ENCODE data around the gene GRIN2A. TPM values are rescaled to one million over a fixed set of nuclear protein-coding genes. Genes with fewer than 3 reads are reported as not detected.

GRIN2A gene
- total RNA-seq, 2 experiments from 2014 or later, result not detected

GRCh38 chr16:9932000-9932399 lies 250.2 kb downstream of the GRIN2A start:
- CTCF ChIA-PET, result no interaction called here
- Mint-ChIP-seq H3K27ac (no peak overlapping the region), H3K27me3 (no peaks in the 10 kb centered on the region), H3K9me3 (peaks cover 2% of the 10 kb centered on the region), H3K4me3 (no peak overlapping the region), H3K36me3 (no peaks in the 10 kb centered on the region), H3K4me1 (ENCODE audit: low read depth) (no peaks in the 10 kb centered on the region)
- no peak for DNase-seq
- POLR2A ChIA-PET, result no interaction called here
- intact Hi-C loops (cut with micrococcal nuclease), result no loop called here

DNA sequence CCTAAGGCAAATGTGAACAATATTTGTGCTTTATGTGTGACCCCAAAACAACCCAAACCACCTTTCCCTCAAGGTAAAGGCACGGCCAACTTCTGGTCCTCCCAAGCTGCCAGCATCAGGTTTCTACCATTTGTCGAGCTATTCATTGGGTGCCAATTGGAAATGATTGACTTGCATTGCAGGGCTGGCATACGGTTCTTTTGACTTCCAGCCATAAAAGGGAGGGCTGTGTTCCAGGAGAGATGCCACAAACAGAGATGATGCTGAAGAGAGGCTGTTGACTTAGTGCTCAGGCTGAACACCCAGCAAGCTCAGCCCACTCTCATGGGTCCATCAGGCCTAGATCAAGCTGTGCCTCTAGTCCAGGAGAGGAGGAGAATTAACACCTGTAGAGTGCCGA lies 252.4 kb downstream of the GRIN2A start:
- ChIA-PET CTCF (no interaction called here), POLR2A (no interaction called here)
- H3K4me1 Mint-ChIP-seq (ENCODE audit: low read depth), result no peaks in the 10 kb centered on the region
- no peaks in the 10 kb centered on the region for H3K27me3 Mint-ChIP-seq
- H3K27ac Mint-ChIP-seq, result no peak overlapping the region
- intact Hi-C loops (cut with micrococcal nuclease), result no loop called here
- H3K9me3 Mint-ChIP-seq, result no peaks in the 10 kb centered on the region
- no peaks in the 10 kb centered on the region for H3K36me3 Mint-ChIP-seq
- no peak for DNase-seq
- H3K4me3 Mint-ChIP-seq, result no peak overlapping the region

DNA sequence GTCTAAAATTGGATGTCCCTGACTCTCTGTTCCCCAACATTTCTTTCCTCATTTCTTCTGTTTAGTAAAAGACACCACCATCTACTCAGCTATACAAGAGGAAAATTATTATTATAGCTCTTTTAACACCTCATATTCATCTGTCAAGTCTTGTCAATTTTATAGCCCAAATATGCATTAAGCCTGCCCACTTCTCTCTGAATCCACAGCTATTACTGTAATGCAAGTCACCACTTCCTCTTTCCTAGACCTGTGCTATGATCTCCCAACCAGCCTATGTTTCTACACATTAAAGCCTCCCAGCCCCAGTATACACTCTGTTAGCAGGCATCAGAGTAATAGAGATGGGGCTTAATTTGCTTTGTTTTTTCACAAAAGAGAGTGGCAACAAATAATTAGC lies 252.9 kb downstream of the GRIN2A start:
- Mint-ChIP-seq H3K36me3 (no peaks in the 10 kb centered on the region), H3K4me3 (no peak overlapping the region), H3K27ac (no peak overlapping the region), H3K27me3 (no peaks in the 10 kb centered on the region), H3K4me1 (ENCODE audit: low read depth) (no peaks in the 10 kb centered on the region), H3K9me3 (no peaks in the 10 kb centered on the region)
- DNase-seq, result no peak
- POLR2A ChIA-PET, result no interaction called here
- CTCF ChIA-PET, result no interaction called here
- intact Hi-C loops (cut with micrococcal nuclease), result no loop called here

GRCh38 chr16:9922441-9922840 lies 259.8 kb downstream of the GRIN2A start:
- ChIA-PET POLR2A (no interaction called here), CTCF (no interaction called here)
- H3K36me3 Mint-ChIP-seq, result no peaks in the 10 kb centered on the region
- DNase-seq, result no peak
- no peak overlapping the region for H3K27ac Mint-ChIP-seq
- H3K4me3 Mint-ChIP-seq, result no peak overlapping the region
- intact Hi-C loops (cut with micrococcal nuclease), result no loop called here
- H3K9me3 Mint-ChIP-seq, result no peaks in the 10 kb centered on the region
- H3K27me3 Mint-ChIP-seq, result no peaks in the 10 kb centered on the region
- H3K4me1 Mint-ChIP-seq (ENCODE audit: low read depth), result no peaks in the 10 kb centered on the region

DNA sequence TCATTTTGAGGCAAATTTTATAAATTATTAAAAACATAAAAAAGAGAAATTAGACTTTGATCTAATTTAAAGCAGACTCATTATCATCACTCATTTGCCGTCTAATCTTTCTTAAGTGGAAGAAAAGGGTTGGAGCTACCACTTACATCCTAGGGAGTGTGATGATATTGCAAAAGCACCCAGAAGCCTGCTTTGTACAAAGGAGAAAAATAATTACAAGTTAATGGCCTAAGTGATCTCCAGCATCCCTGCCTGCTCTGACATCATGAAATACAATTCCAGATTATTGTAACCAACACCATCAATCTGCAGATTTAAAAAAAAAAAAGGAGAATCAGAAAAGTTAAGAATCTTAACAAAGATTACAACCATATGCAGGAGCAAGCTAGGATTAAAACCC lies 260.2 kb downstream of the GRIN2A start:
- DNase-seq, result no peak
- H3K27me3 Mint-ChIP-seq, result no peaks in the 10 kb centered on the region
- intact Hi-C loops (cut with micrococcal nuclease), result no loop called here
- CTCF ChIA-PET, result no interaction called here
- H3K4me3 Mint-ChIP-seq, result no peak overlapping the region
- H3K4me1 Mint-ChIP-seq (ENCODE audit: low read depth), result no peaks in the 10 kb centered on the region
- POLR2A ChIA-PET, result no interaction called here
- no peak overlapping the region for H3K27ac Mint-ChIP-seq
- H3K36me3 Mint-ChIP-seq, result no peaks in the 10 kb centered on the region
- H3K9me3 Mint-ChIP-seq, result no peaks in the 10 kb centered on the region

GRCh38 chr16:9919460-9919859 lies 262.8 kb downstream of the GRIN2A start:
- intact Hi-C loops (cut with micrococcal nuclease), result no loop called here
- Mint-ChIP-seq H3K36me3 (no peaks in the 10 kb centered on the region), H3K27me3 (no peaks in the 10 kb centered on the region), H3K27ac (no peak overlapping the region), H3K9me3 (no peaks in the 10 kb centered on the region), H3K4me3 (no peak overlapping the region), H3K4me1 (ENCODE audit: low read depth) (no peaks in the 10 kb centered on the region)
- ChIA-PET CTCF (no interaction called here), POLR2A (no interaction called here)
- DNase-seq, result no peak

- intact Hi-C loops (cut with micrococcal nuclease), result no loop called here
- H3K27ac Mint-ChIP-seq, result no peak overlapping the region
- ChIA-PET CTCF (no interaction called here), POLR2A (no interaction called here)
- no peaks in the 10 kb centered on the region for H3K4me1 Mint-ChIP-seq (ENCODE audit: low read depth)
- H3K9me3 Mint-ChIP-seq, result no peaks in the 10 kb centered on the region
- H3K27me3 Mint-ChIP-seq, result no peaks in the 10 kb centered on the region
- no peak overlapping the region for H3K4me3 Mint-ChIP-seq
- no peaks in the 10 kb centered on the region for H3K36me3 Mint-ChIP-seq
- DNase-seq, result no peak
Observed at GRCh38 chr16:9917691-9918090, 264.5 kb downstream of the GRIN2A start.

- Mint-ChIP-seq H3K36me3 (no peaks in the 10 kb centered on the region), H3K9me3 (peaks cover 2% of the 10 kb centered on the region), H3K4me3 (no peak overlapping the region), H3K27me3 (no peaks in the 10 kb centered on the region), H3K27ac (no peak overlapping the region), H3K4me1 (ENCODE audit: low read depth) (no peaks in the 10 kb centered on the region)
- no peak for DNase-seq
- intact Hi-C loops (cut with micrococcal nuclease), result no loop called here
- POLR2A ChIA-PET, result no interaction called here
- CTCF ChIA-PET, result interaction anchor here (1.2 kb wide), 1 partner anchor 17 kb away, joined by 3 read pairs; no protein-coding TSS in a partner anchor
Observed at GRCh38 chr16:9913604-9914326, 268.5 kb downstream of the GRIN2A start.

- Mint-ChIP-seq H3K36me3 (no peaks in the 10 kb centered on the region), H3K4me3 (no peak overlapping the region), H3K9me3 (peaks cover 2% of the 10 kb centered on the region), H3K4me1 (ENCODE audit: low read depth) (no peaks in the 10 kb centered on the region), H3K27ac (no peak overlapping the region), H3K27me3 (no peaks in the 10 kb centered on the region)
- ChIA-PET CTCF (no interaction called here), POLR2A (no interaction called here)
- intact Hi-C loops (cut with micrococcal nuclease), result no loop called here
- DNase-seq, result no peak
Observed at GRCh38 chr16:9911989-9912388, 270.2 kb downstream of the GRIN2A start.

DNA sequence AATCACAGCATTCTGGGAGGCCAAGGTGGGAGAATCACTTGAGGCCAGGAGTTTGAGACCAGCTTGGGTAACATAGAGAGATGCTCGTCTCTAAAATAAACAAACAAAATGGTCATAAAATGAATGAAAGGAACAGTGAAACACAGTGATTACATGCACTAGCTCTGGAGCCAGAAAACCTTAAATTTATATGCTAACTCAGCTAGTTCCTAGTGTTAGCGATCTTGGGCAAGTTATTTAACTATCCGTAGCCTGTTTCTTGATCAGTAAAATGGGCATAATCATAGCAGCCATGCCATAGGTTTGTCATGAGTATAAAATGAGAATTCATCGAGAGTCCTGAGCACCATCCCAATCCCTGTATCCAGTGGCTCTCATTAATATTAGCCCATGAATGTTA lies 271.0 kb downstream of the GRIN2A start:
- ChIA-PET CTCF (no interaction called here), POLR2A (no interaction called here)
- intact Hi-C loops (cut with micrococcal nuclease), result no loop called here
- no peaks in the 10 kb centered on the region for H3K36me3 Mint-ChIP-seq
- H3K9me3 Mint-ChIP-seq, result peaks cover 2% of the 10 kb centered on the region
- no peak overlapping the region for H3K4me3 Mint-ChIP-seq
- H3K4me1 Mint-ChIP-seq (ENCODE audit: low read depth), result no peaks in the 10 kb centered on the region
- no peak for DNase-seq
- no peak overlapping the region for H3K27ac Mint-ChIP-seq
- H3K27me3 Mint-ChIP-seq, result no peaks in the 10 kb centered on the region

- Mint-ChIP-seq H3K27me3 (no peaks in the 10 kb centered on the region), H3K27ac (no peak overlapping the region), H3K4me1 (ENCODE audit: low read depth) (no peaks in the 10 kb centered on the region), H3K4me3 (no peak overlapping the region), H3K36me3 (no peaks in the 10 kb centered on the region), H3K9me3 (peaks cover 2% of the 10 kb centered on the region)
- no peak for DNase-seq
- ChIA-PET CTCF (no interaction called here), POLR2A (no interaction called here)
- intact Hi-C loops (cut with micrococcal nuclease), result no loop called here
Observed at GRCh38 chr16:9909072-9909825, 273.0 kb downstream of the GRIN2A start.

DNA sequence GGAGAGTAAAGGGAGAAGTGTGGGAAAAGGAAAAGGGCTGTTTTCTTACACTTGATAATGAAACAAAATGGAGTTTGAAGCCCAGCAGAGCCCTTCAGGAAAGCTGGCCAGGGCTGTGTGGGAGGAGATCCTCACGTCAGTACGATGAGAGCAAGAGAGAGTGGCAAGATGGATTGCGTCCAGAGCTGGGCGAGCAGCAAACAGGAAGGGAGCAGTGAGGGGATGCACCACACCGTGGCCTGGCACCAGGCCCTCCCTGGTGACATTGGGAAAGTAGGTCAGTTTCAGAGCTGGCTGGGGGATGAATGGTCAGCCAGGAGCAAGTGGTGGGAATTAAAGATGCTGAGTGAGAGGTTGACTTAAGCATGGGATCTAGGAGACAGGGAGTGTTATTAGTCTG lies 273.6 kb downstream of the GRIN2A start:
- Mint-ChIP-seq H3K4me3 (no peak overlapping the region), H3K9me3 (peaks cover 2% of the 10 kb centered on the region), H3K27me3 (no peaks in the 10 kb centered on the region), H3K27ac (no peak overlapping the region), H3K36me3 (no peaks in the 10 kb centered on the region), H3K4me1 (ENCODE audit: low read depth) (no peaks in the 10 kb centered on the region)
- intact Hi-C loops (cut with micrococcal nuclease), result no loop called here
- ChIA-PET CTCF (no interaction called here), POLR2A (no interaction called here)
- no peak for DNase-seq

GRCh38 chr16:9907752-9908151 lies 274.5 kb downstream of the GRIN2A start:
- Mint-ChIP-seq H3K36me3 (no peaks in the 10 kb centered on the region), H3K4me1 (ENCODE audit: low read depth) (no peaks in the 10 kb centered on the region), H3K4me3 (no peak overlapping the region), H3K27ac (no peak overlapping the region), H3K27me3 (no peaks in the 10 kb centered on the region), H3K9me3 (peaks cover 5% of the 10 kb centered on the region)
- ChIA-PET POLR2A (no interaction called here), CTCF (no interaction called here)
- intact Hi-C loops (cut with micrococcal nuclease), result no loop called here
- no peak for DNase-seq

Measured in activated CD4-positive, alpha-beta memory T cell treated with anti-CD3 and anti-CD28 coated beads for 36 hours (primary cell).